Frontal cortex (tissue), 4 donors: ENCODE results near the gene GANC. TPM values are rescaled to one million over a fixed set of nuclear protein-coding genes. Genes with fewer than 3 reads are reported as not detected.

Experiments
- DNase-seq, 2 donors: peaks; one replicate each; pipeline ENCODE4 v3.0.0; 2012; ENCODE audit warnings: low spot score in 2 of 2
- FAIRE-seq: peaks from 2 replicates; lab custom pipeline; 2012; peaks lifted over from hg19 to GRCh38; lab: Jason Lieb, UNC
- total RNA-seq: library from RNA; depleted of rRNA; stranded (reverse); fragments of >200 nt; gene quantifications from one replicate; pipeline ENCODE4 v1.2.3, GENCODE V29; 2014
- donor health status: control.
- donor health status: control.
- donor health status: control.

GANC gene
- total RNA-seq, 1 donor from 2014 or later = 7.7 TPM

DNA sequence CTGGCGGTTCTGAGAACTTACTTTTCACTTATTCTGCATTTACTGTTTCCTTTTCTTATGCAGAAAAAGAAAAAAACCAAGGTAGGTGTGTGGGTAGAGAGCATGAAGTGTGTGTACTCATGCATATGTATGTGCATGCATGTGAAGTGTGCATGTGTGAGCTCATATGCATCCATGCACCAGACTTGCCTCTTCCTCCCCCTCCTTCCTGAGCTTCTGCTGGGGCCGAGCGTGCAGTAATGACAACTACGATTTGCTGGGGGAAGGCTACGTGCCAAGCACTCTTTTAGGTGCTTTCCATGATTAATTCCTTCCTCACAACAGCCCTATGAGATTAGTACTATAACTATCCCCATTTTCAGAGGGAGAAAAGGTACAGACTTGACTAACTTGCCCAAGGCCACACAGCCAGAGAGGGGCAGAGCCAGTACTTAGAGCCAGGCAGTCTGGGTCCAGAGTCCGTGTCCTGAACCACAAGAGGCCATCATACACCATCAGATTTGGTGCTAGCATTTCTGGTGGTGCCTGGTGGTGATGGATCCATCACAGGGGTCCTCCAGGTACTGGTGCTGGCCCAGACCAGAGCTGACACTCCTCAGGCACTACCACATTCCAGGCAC is 133.0 kb downstream of the GANC start:
- DNase-seq = peak in 1 of 2 donors; percentile 30
- no peak for FAIRE-seq

Other genes starting within 250 kb of the GANC start
- under 0.01 TPM for gene PLA2G4D, start 178.6 kb upstream of the GANC start, total RNA-seq
- not detected for gene PLA2G4F, start 116.6 kb upstream of the GANC start, total RNA-seq
- gene VPS39, start 64.9 kb upstream of the GANC start, total RNA-seq = 54.2 TPM
- 68.1 TPM for gene TMEM87A, start 232 bp downstream of the GANC start, total RNA-seq
- gene CAPN3, start 86.3 kb downstream of the GANC start, total RNA-seq = 2.0 TPM
- gene ZNF106, start 217.9 kb downstream of the GANC start, total RNA-seq = 39.1 TPM
- 22.4 TPM for gene SNAP23, start 222.4 kb downstream of the GANC start, total RNA-seq